Psoas muscle (tissue), 8 donors: Measurements from ENCODE around the gene NR3C1. TPM values are rescaled to one million over a fixed set of nuclear protein-coding genes. Genes with fewer than 3 reads are reported as not detected.
A peak's percentile ranks its signal among the peaks of the same experiment; 100 is the strongest.

ENCODE experiments used
- ATAC-seq, 4 donors: fragments of 200-7000 bp; cut with Tn5 transposase; one replicate each; pipeline ENCODE4 v1.9.1; 2020; ENCODE audit warnings: moderate library complexity in 3 of 4, mild to moderate bottlenecking in 2 of 4
- DNase-seq, 2 donors: peaks; one replicate each; pipeline ENCODE4 v3.0.0-alpha.2; 2020
- H3K27ac ChIP-seq: fragments of 200-600 bp; one replicate; pipeline ENCODE4 v1.8.0; 2022
- H3K27me3 ChIP-seq, 3 donors: fragments of 200-600 bp in 1 of 3; one replicate each; pipeline versions ENCODE4 v1.6.1 to v1.8.0; 2013 to 2022; ENCODE audit warnings: low read length in 2 of 3, mild to moderate bottlenecking in 2 of 3, moderate library complexity in 1 of 3; ENCODE audit not compliant: insufficient read depth in 3 of 3
- H3K36me3 ChIP-seq, 2 donors: fragments of 200-600 bp in 1 of 2; one replicate each; pipeline versions ENCODE4 v1.6.1 to v1.8.0; 2013 to 2022; ENCODE audit warnings: low read depth in 1 of 2, mild to moderate bottlenecking in 1 of 2, moderate library complexity in 1 of 2; ENCODE audit not compliant: insufficient read depth in 1 of 2
- H3K4me1 ChIP-seq: fragments of 200-600 bp; one replicate; pipeline ENCODE4 v1.8.0; 2022
- H3K4me3 ChIP-seq: fragments of 200-600 bp; one replicate; pipeline ENCODE4 v1.8.0; 2022; ENCODE audit warnings: mild to moderate bottlenecking
- H3K9me3 ChIP-seq: fragments of 200-600 bp; one replicate; pipeline ENCODE4 v1.8.0; 2022
- CTCF ChIP-seq: fragments of 200-600 bp; IDR thresholded peaks from one replicate; pipeline ENCODE4 v1.8.0; 2022; ENCODE audit warnings: antibody characterized with exemption
- WGBS, 3 donors: extraction: QIAGEN DNeasy Blood & Tissue Kit; methylation state at CpG; one replicate each; pipeline versions ENCODE4 v1.1.6 to v1.1.7; 2013; 5-methylcytosine and 5-hydroxymethylcytosine counted together
- intact Hi-C, 2 donors: fragments of 100-400 bp; cut with DNase I; formaldehyde crosslinking; loops; one replicate each; pipeline versions ENCODE4 v1.11.0 to v1.14.2; 2022
- polyA plus RNA-seq, 3 donors: library from polyadenylated mRNA; stranded (reverse); fragments of 200-250 nt; gene quantifications; one replicate each; pipeline ENCODE4 v1.2.3, GENCODE V29; 2013
- total RNA-seq, 4 donors: library from RNA; stranded (reverse); fragmentation: NEBNext Ultra II Directional in 2 of 4; extraction: Animal tissue kit (Norgen Biotek cat#: 25700) in 2 of 4; gene quantifications; one replicate each; pipeline versions ENCODE4 v1.2.1 to v1.2.4, GENCODE V29; 2021 to 2023
- donor health status: healthy with polysubstance abuse.
- donor health status: DM: no; HTN: no; CAD: no; lungs with moderate emphysema.
- donor health status: Bipolar disorder and iron deficiency.
- donor health status: healthy.
- donor health status: DM: yes; HTN: yes; CAD: no.
- donor health status: DM: no; HTN: no; CAD: no.
- donor health status: DM: no; HTN: no; CAD: no.
- donor health status: DM: yes; HTN: yes; CAD: no.

Gene NR3C1
- total and polyA plus RNA-seq, 7 donors, result 16.5 to 89.7 (median 55.8) TPM

- Histone ChIP-seq H3K4me3 (peak overlapping the region; percentile 93), H3K4me1 (peaks cover 5% of the 10 kb centered on the region), H3K36me3 (peaks cover 0 to 14% of the 10 kb centered on the region in 2 donors), H3K9me3 (no peaks in the 10 kb centered on the region), H3K27me3 (no peaks in the 10 kb centered on the region), H3K27ac (peak overlapping the region; percentile 99)
- no peak for TF ChIP-seq CTCF
- 0 to 1% (median 0%) methylated on average over 69 to 80 of the region's 80 CpGs for WGBS, 3 donors
- intact Hi-C loops, result loop anchor here (2.0 to 10.0 kb wide), 14 partner anchors 85 to 742 kb away; no protein-coding TSS in a partner anchor
- DNase-seq (peak; percentile 75 to 86), ATAC-seq (peak; percentile 53 to 64 (median 58))
These were observed 743 bp downstream of the NR3C1 start for GRCh38 chr5:143402553-143403333.

GRCh38 chr5:143402017-143402552, 1.4 kb downstream of the NR3C1 start:
- peaks cover 0 to 14% of the 10 kb centered on the region in 2 donors for H3K36me3 ChIP-seq
- no peak for TF ChIP-seq CTCF
- peak overlapping the region; percentile 93 for H3K4me3 ChIP-seq
- no peak for DNase-seq
- no peak for ATAC-seq
- intact Hi-C loops, result loop anchor here (2.0 to 10.0 kb wide), 14 partner anchors 85 to 743 kb away; no protein-coding TSS in a partner anchor
- peaks cover 5% of the 10 kb centered on the region for H3K4me1 ChIP-seq
- H3K27me3 ChIP-seq, result no peaks in the 10 kb centered on the region
- WGBS, 3 donors, result 0 to 1% (median 0%) methylated on average over 20 of the region's 20 CpGs
- peak overlapping the region; percentile 99 for H3K27ac ChIP-seq
- no peaks in the 10 kb centered on the region for H3K9me3 ChIP-seq

DNA sequence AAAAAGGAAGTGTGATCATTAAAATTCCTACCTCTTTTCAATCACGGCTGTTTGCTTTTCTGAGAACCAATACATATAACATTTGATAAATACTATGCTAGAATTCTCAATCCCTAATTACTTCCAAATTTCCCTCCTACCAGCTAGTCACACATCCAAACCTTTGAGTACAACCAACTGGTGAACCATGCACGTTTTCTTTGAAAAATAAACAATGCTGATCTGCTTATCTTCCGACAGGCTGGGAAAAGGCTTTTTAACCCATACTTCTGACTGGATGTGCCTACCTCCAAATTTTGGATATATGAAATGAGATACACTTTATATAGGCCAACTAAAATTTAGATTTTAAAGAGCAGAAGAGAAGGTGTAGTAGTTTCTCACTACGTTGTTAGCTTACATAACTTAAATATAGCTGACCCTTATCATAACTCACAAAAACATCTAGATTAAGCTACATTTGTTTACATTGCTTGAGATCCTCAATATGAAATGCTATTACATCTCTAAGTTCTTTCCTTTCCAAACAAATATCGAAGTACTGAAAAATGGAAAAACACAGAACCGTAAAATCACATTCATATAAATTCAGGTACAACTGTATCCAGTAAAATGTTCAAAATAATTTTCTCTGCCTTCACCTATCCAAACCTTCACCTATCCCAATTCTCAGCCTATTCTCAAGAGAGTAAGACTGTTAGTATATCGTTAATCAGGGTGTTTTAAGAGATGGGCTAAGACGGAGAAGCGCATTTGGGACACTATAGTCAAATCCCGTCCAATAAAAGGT, 2.1 kb downstream of the NR3C1 start:
- ATAC-seq (no peak), DNase-seq (no peak)
- WGBS, 3 donors, result 3 to 7% (median 4%) methylated on average over 10 of the region's 10 CpGs
- intact Hi-C loops, result loop anchor here (2.0 to 10.0 kb wide), 14 partner anchors 84 to 743 kb away; no protein-coding TSS in a partner anchor
- H3K36me3 ChIP-seq, result peaks cover 0 to 14% of the 10 kb centered on the region in 2 donors
- H3K27me3 ChIP-seq, result no peaks in the 10 kb centered on the region
- H3K27ac ChIP-seq, result peak overlapping the region; percentile 99
- peak overlapping the region; percentile 93 for H3K4me3 ChIP-seq
- TF ChIP-seq CTCF, result no peak
- peaks cover 5% of the 10 kb centered on the region for H3K4me1 ChIP-seq
- H3K9me3 ChIP-seq, result no peaks in the 10 kb centered on the region

DNA sequence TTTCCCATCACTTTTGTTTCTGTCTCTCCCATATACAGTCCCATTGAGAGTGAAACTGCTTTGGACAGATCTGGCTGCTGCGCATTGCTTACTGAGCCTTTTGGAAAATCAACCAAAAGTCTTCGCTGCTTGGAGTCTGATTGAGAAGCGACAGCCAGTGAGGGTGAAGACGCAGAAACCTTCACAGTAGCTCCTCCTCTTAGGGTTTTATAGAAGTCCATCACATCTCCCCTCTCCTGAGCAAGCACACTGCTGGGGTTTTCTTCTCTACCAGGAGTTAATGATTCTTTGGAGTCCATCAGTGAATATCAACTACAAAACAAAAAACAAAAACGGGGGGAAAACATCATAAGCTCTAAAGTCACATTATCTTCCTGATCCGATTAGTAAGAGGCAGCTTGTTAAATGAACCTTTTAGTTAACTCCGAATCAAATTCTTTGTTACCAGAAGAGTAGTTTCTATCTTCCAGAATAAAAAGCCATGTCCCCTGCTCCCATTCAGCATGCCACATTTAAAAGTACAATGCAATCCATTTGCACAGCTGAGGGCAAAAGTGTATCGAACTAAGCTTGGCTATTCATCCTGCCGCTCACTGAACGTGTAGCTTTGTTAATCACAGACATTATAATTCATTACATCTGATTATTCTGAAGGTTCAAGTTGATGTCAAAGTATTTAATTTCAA, 2.8 kb downstream of the NR3C1 start:
- no peak for ATAC-seq
- no peak for TF ChIP-seq CTCF
- Histone ChIP-seq H3K27ac (peak overlapping the region; percentile 99), H3K4me3 (peak overlapping the region; percentile 93), H3K9me3 (no peaks in the 10 kb centered on the region), H3K27me3 (no peaks in the 10 kb centered on the region), H3K4me1 (peaks cover 7% of the 10 kb centered on the region), H3K36me3 (peaks cover 0 to 14% of the 10 kb centered on the region in 2 donors)
- WGBS, 3 donors, result 5 to 7% (median 6%) methylated on average over 10 of the region's 10 CpGs
- no peak for DNase-seq
- intact Hi-C loops, result loop anchor here (1.0 to 10.0 kb wide), 14 partner anchors 83 to 744 kb away; no protein-coding TSS in a partner anchor
